NOMO-1 treated with dmso at 0.1 percent for 144 hours (cell line): ENCODE measurements around the gene CARM1.

Experiments used
- DNase-seq: peaks from one replicate; lab custom pipeline; 2025; ENCODE audit not compliant: unreplicated experiment; lab: John Stamatoyannopoulos, UW

CARM1 gene

DNA sequence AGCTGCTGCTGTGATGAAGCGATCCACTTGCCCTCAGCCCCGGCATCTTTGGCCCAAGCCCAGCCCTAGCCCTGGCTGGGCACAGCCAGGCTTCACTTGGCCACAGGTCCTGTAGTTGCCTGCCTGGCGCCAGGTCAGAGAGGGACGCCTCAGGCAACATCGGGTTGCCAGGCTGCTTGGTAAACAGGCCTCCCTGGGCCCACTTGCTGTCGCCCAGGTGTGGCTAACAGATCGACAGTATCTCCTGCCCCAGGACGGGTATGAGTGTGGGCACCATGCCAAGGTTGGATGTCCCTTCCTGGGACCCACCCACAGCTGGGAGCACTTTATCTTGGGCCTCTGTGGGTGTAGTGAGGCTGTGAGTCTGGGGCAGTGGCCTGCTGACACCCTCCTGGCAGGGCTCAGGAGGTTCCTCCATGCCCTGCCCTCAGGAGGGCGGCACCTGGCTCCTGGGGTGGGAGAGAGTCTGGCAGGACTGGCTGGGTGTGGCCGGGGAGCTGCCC, 27.8 kb downstream of the CARM1 start:
- no peak for DNase-seq

DNA sequence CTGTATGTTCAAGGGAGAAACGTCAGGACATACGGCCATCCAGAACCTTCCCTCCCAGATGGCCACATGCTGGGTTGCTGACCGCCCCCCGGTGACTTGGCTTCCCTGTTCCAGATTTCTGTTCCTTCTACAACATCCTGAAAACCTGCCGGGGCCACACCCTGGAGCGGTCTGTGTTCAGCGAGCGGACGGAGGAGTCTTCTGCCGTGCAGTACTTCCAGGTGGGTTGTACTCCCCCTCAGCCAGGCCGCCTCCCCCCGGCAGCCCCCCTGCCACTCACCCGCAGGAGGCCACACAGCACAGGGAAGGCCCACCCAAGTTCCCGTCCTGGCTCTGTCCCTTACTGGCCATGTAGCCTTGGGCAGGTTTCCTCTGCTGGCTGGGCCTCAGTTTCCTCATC, 36.6 kb downstream of the CARM1 start:
- DNase-seq, result no peak

DNA sequence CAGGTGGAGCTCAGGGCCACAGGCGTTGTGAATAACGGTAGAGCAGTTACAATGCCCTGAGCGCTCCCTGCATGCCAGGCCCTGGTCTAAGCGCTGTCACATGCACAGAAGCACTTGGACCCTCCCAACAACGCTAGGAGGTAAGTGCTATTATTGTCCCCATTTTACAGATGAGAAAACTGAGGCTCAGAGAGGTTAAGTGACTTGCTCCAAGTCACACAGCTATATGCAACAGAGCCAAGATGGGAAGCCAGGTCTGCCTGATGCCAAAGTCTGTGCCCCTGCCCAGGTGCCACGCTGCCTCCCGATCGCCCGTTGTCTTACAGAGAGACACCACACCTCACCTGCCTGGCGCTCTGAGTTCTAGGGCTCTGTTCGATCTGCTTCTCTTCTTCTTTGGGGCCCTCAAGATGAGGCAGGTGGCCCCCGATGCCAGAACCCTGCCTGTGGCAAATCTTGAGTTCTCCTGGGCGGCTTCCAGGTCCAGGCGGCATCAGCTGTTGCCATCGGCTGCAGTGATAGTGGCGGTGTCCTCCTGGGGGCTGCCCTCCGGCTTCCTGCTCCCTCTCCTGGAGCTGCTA, 37.1 kb downstream of the CARM1 start:
- no peak for DNase-seq

DNA sequence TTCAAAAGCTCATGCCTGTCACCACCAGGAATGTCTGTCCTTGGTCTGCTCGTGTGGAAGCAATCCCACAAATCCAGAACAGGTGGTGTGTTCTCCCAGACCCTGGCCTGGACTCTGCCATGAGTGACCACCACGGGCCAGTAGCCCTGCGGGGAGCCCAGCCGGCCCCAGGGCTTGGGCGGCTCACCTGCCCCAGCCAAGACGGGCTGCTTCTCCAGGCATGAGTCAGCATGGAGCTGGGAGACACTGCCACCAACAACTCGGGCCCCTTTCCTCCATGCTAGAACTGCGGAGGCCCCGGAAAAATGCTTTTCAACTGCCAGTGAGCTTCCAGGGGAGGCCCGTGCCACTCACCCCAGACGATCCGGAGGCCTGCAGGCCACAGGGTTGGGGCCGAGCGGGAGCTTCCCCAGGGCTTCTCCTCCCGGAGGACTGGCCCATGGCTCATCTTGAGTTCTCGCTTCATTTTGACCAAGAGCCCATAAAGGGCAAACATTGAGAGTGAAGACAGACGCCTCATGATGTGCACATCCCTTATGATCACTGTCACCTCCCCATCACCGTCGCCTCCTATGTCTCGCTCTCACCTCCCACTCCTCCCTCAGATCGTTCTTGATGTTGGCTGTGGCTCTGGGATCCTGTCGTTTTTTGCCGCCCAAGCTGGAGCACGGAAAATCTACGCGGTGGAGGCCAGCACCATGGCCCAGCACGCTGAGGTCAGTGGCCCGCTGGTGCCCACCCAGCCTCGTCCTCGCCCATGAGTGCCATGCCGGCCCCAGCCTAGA, 40.4 kb downstream of the CARM1 start:
- no peak for DNase-seq

- no peak for DNase-seq
Measured at GRCh38 chr19:10912619-10913018, 41.3 kb downstream of the CARM1 start.

- no peak for DNase-seq
Measured at GRCh38 chr19:10913716-10914340, 42.5 kb downstream of the CARM1 start.

GRCh38 chr19:10915130-10916091, 44.1 kb downstream of the CARM1 start:
- DNase-seq, result no peak

DNA sequence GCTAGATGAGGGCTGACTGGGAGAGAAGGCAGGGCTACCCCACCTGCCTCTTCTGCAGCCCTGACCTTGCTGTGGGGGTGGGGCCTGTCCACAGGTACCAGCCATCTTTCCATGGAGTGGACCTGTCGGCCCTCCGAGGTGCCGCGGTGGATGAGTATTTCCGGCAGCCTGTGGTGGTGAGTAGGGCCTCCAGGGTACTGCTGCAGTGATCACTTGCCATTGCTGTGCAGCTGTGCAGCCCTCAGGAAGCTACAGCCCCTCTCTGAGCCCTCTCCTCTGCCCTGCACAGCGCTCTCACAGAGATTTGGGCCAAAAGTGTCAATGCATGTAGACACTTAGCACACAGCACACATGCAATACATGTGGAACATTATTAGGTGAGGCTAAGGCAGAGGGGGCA, 45.2 kb downstream of the CARM1 start:
- DNase-seq, result no peak

DNA sequence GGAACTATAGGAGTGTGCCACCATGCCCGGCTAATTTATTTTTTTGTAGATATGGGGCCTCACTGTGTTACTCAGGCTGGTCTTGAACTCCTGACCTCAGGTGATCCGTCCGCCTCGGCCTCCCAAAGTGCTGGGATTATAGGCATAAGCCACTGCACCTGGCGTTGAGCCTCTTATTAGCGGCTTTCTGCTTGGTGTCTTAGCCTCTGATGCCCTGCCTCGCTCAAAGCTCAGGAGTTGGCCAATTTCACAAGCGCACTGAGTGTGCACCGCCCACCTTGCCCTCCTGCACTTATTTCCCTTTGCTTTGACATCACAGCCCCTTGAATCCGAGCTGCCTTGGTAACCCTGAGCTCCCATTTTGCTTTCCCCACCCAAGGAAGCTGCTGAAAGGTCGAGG, 47.0 kb downstream of the CARM1 start:
- DNase-seq, result no peak

- no peak for DNase-seq
Measured at GRCh38 chr19:10919352-10920287, 48.3 kb downstream of the CARM1 start.

GRCh38 chr19:10920288-10920655, 48.9 kb downstream of the CARM1 start:
- no peak for DNase-seq

- no peak for DNase-seq
Measured at GRCh38 chr19:10920781-10921180, 49.4 kb downstream of the CARM1 start.

GRCh38 chr19:10921199-10921909, 50.0 kb downstream of the CARM1 start:
- DNase-seq, result no peak

DNA sequence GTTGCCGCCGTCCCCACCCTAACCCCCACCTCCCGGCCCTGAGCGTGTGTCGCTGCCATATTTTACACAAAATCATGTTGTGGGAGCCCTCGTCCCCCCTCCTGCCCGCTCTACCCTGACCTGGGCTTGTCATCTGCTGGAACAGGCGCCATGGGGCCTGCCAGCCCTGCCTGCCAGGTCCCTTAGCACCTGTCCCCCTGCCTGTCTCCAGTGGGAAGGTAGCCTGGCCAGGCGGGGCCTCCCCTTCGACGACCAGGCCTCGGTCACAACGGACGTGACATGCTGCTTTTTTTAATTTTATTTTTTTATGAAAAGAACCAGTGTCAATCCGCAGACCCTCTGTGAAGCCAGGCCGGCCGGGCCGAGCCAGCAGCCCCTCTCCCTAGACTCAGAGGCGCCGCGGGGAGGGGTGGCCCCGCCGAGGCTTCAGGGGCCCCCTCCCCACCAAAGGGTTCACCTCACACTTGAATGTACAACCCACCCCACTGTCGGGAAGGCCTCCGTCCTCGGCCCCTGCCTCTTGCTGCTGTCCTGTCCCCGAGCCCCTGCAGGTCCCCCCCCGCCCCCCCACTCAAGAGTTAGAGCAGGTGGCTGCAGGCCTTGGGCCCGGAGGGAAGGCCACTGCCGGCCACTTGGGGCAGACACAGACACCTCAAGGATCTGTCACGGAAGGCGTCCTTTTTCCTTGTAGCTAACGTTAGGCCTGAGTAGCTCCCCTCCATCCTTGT, 50.7 kb downstream of the CARM1 start:
- DNase-seq, result no peak

GRCh38 chr19:10922638-10923014, 51.3 kb downstream of the CARM1 start:
- DNase-seq, result no peak

DNA sequence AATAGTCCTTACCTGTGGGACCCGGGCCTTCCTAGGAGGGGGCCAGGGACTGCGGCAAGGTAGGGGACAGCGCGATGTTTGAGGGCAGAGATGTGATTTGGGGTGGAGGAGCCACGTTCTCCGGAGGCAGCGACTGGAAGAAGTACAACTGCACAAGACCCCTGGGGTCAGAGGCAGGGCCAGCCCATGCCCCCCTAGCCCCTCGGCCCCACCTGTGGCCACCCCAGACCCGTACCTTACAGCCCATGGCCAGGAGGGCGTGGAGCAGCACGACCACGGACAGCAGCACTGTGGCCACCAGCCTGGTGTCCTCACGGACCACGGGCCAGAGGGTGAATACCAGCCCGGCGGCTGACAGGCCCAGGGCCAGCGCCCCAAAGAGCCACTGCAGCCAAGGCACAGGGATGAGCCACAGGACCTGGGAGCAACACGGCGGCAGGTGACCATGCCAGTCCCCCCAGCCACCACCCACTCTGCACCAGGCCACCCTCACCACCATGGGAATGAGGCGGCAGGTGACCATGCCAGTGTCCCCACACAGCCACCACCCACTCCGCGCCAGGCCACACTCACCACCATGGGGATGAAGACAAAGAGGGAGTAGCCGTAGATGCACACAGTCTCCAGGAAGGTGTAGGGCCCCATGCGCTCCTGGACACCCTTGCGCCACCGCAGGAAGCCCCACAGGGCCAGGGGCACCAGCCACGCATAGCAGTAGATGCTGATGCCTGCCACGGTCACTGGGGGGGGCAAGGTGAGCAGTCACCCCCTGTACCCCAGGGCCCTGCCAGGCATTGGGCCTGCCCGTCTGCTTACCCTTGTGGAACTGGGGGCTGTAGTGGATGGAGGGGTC, 52.1 kb downstream of the CARM1 start:
- DNase-seq, result no peak

GRCh38 chr19:10924597-10924996, 53.2 kb downstream of the CARM1 start:
- DNase-seq, result no peak
